Adipose tissue (tissue), 3 donors: ENCODE measurements around the gene GGTA1. TPM values are rescaled to one million over a fixed set of nuclear protein-coding genes. Genes with fewer than 3 reads are reported as not detected.
"Not testable (repeated sequence)": the region's sequence is repeated elsewhere in the genome, so short reads cannot be mapped to it uniquely, and the experiment has no call there.

Source experiments
- H3K27ac ChIP-seq: one replicate; pipeline ENCODE4 v1.5.1; 2013; ENCODE audit warnings: low read depth, low read length
- WGBS, 3 donors: extraction: QIAGEN DNeasy Blood & Tissue Kit; methylation state at CpG; one replicate each; pipeline ENCODE4 v1.1.7; 2013; 5-methylcytosine and 5-hydroxymethylcytosine counted together
- polyA plus RNA-seq, 3 donors: library from polyadenylated mRNA; stranded (reverse); fragments of 200-250 nt; gene quantifications; one replicate each; pipeline ENCODE4 v1.2.3, GENCODE V29; 2013
- donor health status: healthy with polysubstance abuse.
- donor health status: Bipolar disorder and iron deficiency.
- donor health status: healthy.

GGTA1 gene
- polyA plus RNA-seq: 10 to 100 TPM in 1 of 3 donors, 1 to 10 TPM in 1, under 1 TPM in 1; 0.62 to 37.5 (median 3.7) TPM

- WGBS, 3 donors: 0 to 2% (median 1%) methylated on average over 62 to 72 of the region's 72 CpGs
- H3K27ac ChIP-seq: no peak within 1 kb of the TSS
Observed at GRCh38 chr9:121499427-121500164, at the start of gene GGTA1. GGTA1 (minus strand) TSS chr9:121499844; CDS start chr9:121467922, 31,922 bp downstream.

DNA sequence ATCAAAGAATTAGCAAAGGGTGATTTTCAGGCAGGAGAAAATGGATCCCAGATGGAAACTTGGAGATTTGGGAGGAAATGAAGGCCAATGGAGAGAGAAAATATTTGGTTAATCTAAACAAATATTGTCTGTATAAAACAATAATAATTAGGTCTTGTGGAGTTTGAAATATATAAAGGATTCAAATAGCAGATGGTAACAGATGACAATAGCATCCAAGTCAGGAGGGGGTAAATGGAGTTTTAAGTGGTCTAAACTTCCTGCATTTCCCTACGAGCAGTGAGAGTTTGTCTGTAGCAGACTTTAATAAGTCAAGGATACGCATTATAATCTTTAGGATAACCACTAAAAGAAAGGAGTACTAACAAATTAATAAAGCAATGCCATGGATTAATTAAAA is 49.0 kb upstream of the GGTA1 start:
- H3K27ac ChIP-seq: no peak overlapping the region
- 89 to 91% (median 89%) methylated on average over 2 of the region's 2 CpGs for WGBS, 3 donors

GRCh38 chr9:121545875-121546423 is 46.3 kb upstream of the GGTA1 start:
- no peak overlapping the region for H3K27ac ChIP-seq

DNA sequence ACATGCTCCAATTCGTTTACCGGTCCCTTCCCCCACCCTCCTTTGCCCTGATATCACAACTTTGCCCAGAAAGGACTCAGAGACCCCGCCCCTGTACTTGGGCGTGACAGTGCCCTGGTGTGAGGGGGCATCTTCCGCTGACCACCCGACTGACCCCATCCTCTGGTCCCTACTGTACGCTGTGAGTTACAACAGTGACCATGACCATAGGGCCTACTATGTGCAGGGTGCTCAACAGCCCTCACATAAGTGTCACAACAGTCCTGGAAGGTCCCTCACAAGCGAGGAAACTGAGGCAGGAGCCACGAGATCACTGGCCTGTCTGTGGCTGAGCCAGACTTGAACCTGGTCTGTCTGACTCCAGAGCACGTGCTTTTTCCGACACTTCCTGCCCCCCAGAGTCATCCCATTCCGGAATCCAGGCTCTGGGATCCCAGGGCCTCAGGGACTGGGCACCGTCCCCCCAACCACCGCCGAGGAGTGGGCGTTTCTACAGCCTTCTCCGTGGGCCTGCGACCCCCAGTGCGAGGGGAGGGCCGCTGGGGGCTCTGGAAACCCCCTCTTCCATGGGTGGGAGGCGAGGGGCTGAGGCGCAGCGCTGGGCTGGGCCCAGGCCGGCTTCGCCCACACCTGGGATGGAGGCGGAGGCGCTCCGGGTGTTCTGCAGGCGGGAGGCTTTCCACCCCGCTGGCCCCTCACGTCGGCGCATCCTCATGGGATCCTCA is 45.7 kb upstream of the GGTA1 start:
- no peak overlapping the region for H3K27ac ChIP-seq
- WGBS, 3 donors: 42 to 44% (median 43%) methylated on average over 32 to 33 of the region's 33 CpGs

More at GRCh38 chr9:121545875-121546423, 46.3 kb upstream of the GGTA1 start:
- WGBS, 3 donors: 3% methylated on average over 21 to 27 of the region's 27 CpGs

DNA sequence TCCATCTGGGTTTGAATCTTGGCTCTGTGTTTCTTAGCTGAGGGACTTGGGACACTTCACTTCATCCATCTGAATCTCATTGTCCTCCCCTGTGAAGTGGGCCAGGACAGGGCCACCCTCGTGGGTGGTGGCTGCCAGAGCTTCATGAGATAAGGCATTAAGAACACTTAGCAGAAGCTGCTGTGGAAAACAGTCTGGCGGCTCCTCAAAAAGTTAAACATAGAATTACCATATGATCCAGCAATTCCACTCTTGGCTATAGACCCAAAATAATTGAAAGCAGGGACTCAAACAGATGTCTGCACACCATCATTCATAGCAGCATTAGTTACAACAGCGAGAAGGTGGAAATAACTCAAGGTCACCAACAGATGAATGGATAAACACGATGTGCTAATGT is 42.4 kb upstream of the GGTA1 start:
- H3K27ac ChIP-seq: no peak overlapping the region
- 57 to 79% (median 74%) methylated on average over 4 of the region's 4 CpGs for WGBS, 3 donors

GRCh38 chr9:121541256-121541655 is 41.6 kb upstream of the GGTA1 start:
- WGBS, 3 donors: 69 to 85% (median 78%) methylated on average over 3 of the region's 3 CpGs

DNA sequence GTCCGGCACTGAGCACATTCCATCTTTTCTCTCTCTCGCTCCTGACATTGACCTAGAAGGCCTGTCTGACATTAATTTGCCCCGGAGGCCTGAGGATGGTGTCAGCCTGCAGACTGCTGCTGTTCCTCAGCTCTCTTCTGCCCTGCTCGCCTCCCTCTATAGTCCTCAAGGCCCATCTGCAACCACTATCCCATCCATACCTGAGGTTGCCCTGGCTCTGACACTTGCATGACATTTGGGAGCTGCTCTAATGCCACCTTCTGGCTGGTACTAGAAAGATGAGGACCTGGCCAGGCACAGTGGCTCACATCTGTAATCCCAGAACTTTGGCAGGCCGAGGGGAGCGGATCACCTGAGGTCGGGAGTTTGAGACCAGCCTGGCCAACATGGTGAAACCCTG is 38.6 kb upstream of the GGTA1 start:
- H3K27ac ChIP-seq: no peak overlapping the region
- WGBS, 3 donors: 83 to 89% (median 83%) methylated on average over 7 of the region's 7 CpGs

More at GRCh38 chr9:121541256-121541655, 41.6 kb upstream of the GGTA1 start:
- no peak overlapping the region for H3K27ac ChIP-seq

DNA sequence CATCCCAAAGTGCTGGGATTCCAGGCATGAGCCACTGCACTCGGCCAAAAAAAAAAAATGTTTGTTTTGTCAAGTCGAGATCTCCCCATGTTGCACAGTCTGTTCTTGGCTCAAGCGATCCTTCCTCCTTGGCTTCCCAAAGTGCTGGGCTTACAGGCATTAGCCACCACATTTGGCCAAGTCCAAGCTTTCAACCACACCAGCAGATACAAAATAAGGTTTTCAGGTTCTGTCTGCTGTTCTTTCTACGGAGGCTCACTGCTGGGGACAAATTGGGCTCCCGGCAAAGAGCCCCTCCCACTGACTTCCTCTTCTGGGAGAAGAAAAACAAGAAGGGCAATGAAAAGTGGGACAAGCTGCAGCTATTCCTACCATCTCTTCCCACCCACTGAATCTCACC is 37.6 kb upstream of the GGTA1 start:
- H3K27ac ChIP-seq: no peak overlapping the region

DNA sequence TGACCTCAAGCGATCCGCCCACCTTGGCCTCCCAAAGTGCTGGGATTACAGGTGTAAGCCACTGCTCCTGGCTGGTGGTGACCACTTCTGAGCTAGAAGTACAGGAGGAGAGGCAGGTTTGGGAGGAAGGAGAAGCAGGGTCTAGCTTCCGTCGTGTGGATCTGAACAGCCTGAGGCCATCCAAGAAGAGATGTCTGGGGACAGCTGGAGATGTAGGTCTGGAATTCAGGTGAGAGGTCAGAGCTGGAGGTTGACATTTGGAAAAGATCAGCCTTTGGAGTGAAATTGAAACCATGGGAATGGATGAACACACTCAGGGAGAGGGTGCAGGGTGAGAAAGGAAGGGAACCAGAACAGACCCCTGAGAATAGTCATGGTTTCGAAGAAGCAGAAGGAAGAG is 33.2 kb upstream of the GGTA1 start:
- no peak overlapping the region for H3K27ac ChIP-seq
- 89 to 90% (median 90%) methylated on average over 5 of the region's 5 CpGs for WGBS, 3 donors

More for the DNA sequence above, 37.6 kb upstream of the GGTA1 start:
- 25 to 36% (median 28%) methylated on average over 5 of the region's 5 CpGs for WGBS, 3 donors

- no peak overlapping the region for H3K27ac ChIP-seq
- 21 to 31% (median 30%) methylated on average over 11 of the region's 11 CpGs for WGBS, 3 donors
Observed at GRCh38 chr9:121529237-121529987, 29.8 kb upstream of the GGTA1 start.

DNA sequence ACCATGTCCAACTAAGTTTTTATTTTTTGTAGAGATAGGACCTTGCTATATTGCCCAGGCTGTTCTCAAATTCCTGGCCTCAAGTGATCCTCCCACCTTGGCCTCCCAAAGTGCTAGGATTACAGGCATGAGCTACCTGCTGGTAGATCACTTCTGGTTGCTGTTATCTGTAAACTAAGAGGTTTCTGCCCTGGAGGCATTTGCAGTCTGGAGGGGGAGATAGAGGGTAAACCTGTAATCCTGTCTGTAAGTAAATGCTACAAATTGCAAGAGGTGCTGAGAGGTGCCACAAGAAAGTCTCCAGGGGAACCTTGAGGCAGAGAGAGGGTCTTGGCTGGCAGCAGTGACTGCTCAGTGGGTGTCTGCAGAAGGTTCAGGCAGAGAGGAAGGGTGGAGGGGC is 29.0 kb upstream of the GGTA1 start:
- H3K27ac ChIP-seq: no peak overlapping the region

GRCh38 chr9:121527371-121527770 is 27.7 kb upstream of the GGTA1 start:
- WGBS, 3 donors: 76 to 90% (median 82%) methylated on average over 16 of the region's 16 CpGs
- no peak overlapping the region for H3K27ac ChIP-seq

DNA sequence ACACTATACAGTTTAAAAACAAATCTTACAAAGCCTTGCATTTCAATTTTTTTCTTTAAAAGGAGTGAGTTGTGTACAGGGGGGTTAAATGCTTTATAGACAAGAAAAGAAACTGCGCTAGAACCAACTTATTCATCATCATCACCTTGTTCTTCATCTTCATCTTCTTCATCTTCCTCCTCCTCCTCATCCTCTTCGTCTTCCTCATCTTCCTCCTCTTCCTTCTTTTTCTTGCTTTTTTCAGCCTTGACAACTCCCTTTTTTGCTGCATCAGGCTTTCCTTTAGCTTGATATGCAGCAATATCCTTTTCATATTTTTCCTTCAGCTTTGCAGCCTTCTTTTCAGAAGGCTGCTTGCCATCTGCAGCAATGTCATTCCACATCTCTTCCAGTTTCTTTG is 20.0 kb upstream of the GGTA1 start:
- WGBS, 3 donors: 70 to 86% (median 73%) methylated on average over 2 of the region's 2 CpGs

GRCh38 chr9:121518634-121519033 is 19.0 kb upstream of the GGTA1 start:
- WGBS, 3 donors: 86 to 97% (median 94%) methylated on average over 2 of the region's 2 CpGs
- no peak overlapping the region for H3K27ac ChIP-seq

More for the DNA sequence above, 20.0 kb upstream of the GGTA1 start:
- H3K27ac ChIP-seq: not testable (repeated sequence)

GRCh38 chr9:121513166-121513565 is 13.5 kb upstream of the GGTA1 start:
- 64 to 84% (median 74%) methylated on average over 4 of the region's 4 CpGs for WGBS, 3 donors
- not testable (repeated sequence) for H3K27ac ChIP-seq

DNA sequence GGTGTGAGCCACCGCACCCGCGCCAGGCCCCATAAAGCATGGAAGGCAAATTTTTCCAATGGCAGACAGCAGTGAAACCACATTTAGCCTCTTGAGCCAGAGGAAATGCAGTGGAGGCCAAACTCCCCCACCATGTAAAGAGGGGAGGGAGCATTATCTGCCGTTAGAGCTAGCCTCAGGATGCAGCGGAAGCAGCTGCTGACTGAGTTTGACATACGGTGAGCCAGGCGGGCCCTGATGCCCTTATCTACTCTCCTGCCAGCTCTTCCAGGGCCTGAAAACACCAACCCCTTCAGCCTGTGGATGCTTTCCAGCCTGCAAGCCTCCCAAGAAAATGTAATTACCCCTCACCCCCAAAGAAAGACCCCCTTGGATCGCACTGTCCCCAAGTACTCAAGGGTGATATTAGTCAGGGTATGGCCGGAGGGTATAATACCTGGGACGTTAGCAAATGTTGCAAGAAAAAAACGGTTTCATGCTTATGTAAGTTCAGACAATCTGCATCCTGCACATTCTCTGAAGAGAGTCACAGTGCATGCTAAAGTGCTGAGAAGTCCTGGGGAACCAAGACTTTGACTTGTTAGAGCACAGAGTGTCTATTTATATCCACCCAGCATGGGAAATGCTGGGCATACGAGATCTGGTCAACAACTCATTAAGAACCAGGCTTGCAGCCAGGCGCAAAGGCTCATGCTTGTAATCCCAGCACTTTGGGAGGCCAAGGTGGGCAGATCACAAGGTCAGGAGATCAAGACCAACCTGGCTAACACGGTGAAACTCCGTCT is 11.3 kb upstream of the GGTA1 start:
- no peak overlapping the region for H3K27ac ChIP-seq
- WGBS, 3 donors: 37 to 75% (median 43%) methylated on average over 15 of the region's 15 CpGs

- no peak overlapping the region for H3K27ac ChIP-seq
- 95 to 99% (median 95%) methylated on average over 5 of the region's 5 CpGs for WGBS, 3 donors
Observed at GRCh38 chr9:121509180-121509579, 9.5 kb upstream of the GGTA1 start.

DNA sequence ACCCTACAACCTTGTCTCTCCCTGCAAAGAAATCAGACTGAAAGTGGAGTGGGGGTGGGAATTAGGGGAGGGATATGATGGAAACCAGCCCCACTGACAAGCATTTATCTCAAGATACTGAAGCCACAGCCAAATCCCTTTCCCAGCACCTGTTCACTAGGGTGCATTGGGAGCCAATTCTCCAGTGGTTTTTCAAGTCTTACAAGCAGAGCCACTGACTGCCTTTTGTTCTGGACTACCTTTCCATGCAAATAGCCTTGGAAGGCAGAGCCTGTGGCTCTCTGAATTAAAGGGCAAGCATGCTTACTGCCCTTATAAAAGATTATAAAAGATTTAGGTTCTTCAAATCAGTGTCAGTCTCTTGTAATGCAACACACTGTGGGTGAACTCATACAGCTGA is 8.8 kb upstream of the GGTA1 start:
- H3K27ac ChIP-seq: no peak overlapping the region
